CD14-positive monocyte (primary cell): Measurements from ENCODE around the gene SLFN12L. TPM values are rescaled to one million over a fixed set of nuclear protein-coding genes. Genes with fewer than 3 reads are reported as not detected.
A peak's percentile ranks its signal among the peaks of the same experiment; 100 is the strongest.

Experiments used
- DNase-seq, 3 donors: peaks; one replicate each; pipeline ENCODE4 v3.0.0-alpha.2; 2011 to 2022
- H2AFZ ChIP-seq: 2 replicates; pipeline ENCODE4 v1.6.0; 2012; ENCODE audit warnings: mild to moderate bottlenecking, low read depth, low read length, inconsistent platforms; ENCODE audit not compliant: insufficient read depth, poor library complexity, severe bottlenecking
- H3K27ac ChIP-seq, 2 donors: 1 replicate in 1 of 2; 2 replicates in 1 of 2; pipeline ENCODE4 v1.5.1; 2012 to 2013; ENCODE audit warnings: low read length in 2 of 2, control low read depth in 1 of 2, inconsistent platforms in 1 of 2, low read depth in 1 of 2, mild to moderate bottlenecking in 1 of 2
- H3K27me3 ChIP-seq, 2 donors: one replicate each; pipeline versions ENCODE4 v1.6.0 to v1.6.1; 2011 to 2013; ENCODE audit warnings: low read length in 2 of 2; ENCODE audit not compliant: control insufficient read depth in 2 of 2, insufficient read depth in 2 of 2
- H3K36me3 ChIP-seq, 2 donors: replicated peaks in 1 of 2; 1 replicate in 1 of 2; 2 replicates in 1 of 2; pipeline versions ENCODE4 v1.5.1 to v1.6.1; 2012 to 2013; ENCODE audit warnings: low read length in 2 of 2, control low read depth in 1 of 2, inconsistent platforms in 1 of 2, mild to moderate bottlenecking in 1 of 2; ENCODE audit not compliant: insufficient read depth in 2 of 2, control insufficient read depth in 1 of 2
- H3K4me1 ChIP-seq, 2 donors: 1 replicate in 1 of 2; 2 replicates in 1 of 2; pipeline versions ENCODE4 v1.5.1 to v1.6.1; 2012 to 2013; ENCODE audit warnings: low read length in 2 of 2, control low read depth in 1 of 2, inconsistent platforms in 1 of 2, mild to moderate bottlenecking in 1 of 2, moderate library complexity in 1 of 2; ENCODE audit not compliant: insufficient read depth in 2 of 2, control insufficient read depth in 1 of 2
- H3K4me2 ChIP-seq: replicated peaks from 2 replicates; pipeline ENCODE3; 2012; ENCODE audit warnings: low read length, moderate library complexity, mild to moderate bottlenecking; ENCODE audit not compliant: poor library complexity, severe bottlenecking; ENCODE audit errors: extremely low read depth
- H3K4me3 ChIP-seq, 3 experiments: fragments of 200-600 bp in 1 of 3; sonication (generic) in 1 of 3; replicated peaks in 1 of 3; 1 replicate in 2 of 3; 2 replicates in 1 of 3; pipeline ENCODE4 v1.5.1; 2011 to 2013; ENCODE audit warnings: low read length in 3 of 3, mild to moderate bottlenecking in 3 of 3, control low read depth in 2 of 3, low read depth in 2 of 3, inconsistent platforms in 1 of 3, moderate library complexity in 1 of 3
- H3K79me2 ChIP-seq: 2 replicates; pipeline ENCODE4 v1.6.0; 2012; ENCODE audit warnings: mild to moderate bottlenecking, control low read depth, inconsistent platforms, low read length, moderate library complexity; ENCODE audit not compliant: insufficient read depth
- H3K9ac ChIP-seq: 2 replicates; pipeline ENCODE4 v1.6.0; 2017; ENCODE audit warnings: low read length, mild to moderate bottlenecking; ENCODE audit not compliant: insufficient read depth, poor library complexity, severe bottlenecking
- H3K9me3 ChIP-seq, 2 donors: replicated peaks in 1 of 2; 1 replicate in 1 of 2; 2 replicates in 1 of 2; pipeline versions ENCODE4 v1.5.1 to v1.6.1; 2012 to 2013; ENCODE audit warnings: low read length in 2 of 2, control low read depth in 1 of 2; ENCODE audit not compliant: control insufficient read depth in 1 of 2, insufficient read depth in 1 of 2
- H4K20me1 ChIP-seq: 2 replicates; pipeline ENCODE4 v1.6.0; 2012; ENCODE audit warnings: mild to moderate bottlenecking, low read length, control low read depth, moderate library complexity; ENCODE audit not compliant: insufficient read depth
- H3K27ac Mint-ChIP-seq, 7 donors: one replicate each; pipeline ENCODE4 v1.8.0; 2020; ENCODE audit warnings: mild to moderate bottlenecking in 7 of 7, mixed read lengths in 7 of 7, moderate library complexity in 6 of 7, inconsistent platforms in 2 of 7
- H3K27me3 Mint-ChIP-seq, 3 donors: one replicate each; pipeline ENCODE4 v1.8.0; 2021 to 2022; ENCODE audit warnings: low read depth in 3 of 3, mild to moderate bottlenecking in 3 of 3, mixed read lengths in 3 of 3, moderate library complexity in 3 of 3, inconsistent platforms in 1 of 3
- H3K36me3 Mint-ChIP-seq, 2 donors: one replicate each; pipeline ENCODE4 v1.8.0; 2020; ENCODE audit warnings: mixed read lengths in 2 of 2, inconsistent platforms in 1 of 2, mild to moderate bottlenecking in 1 of 2
- H3K4me1 Mint-ChIP-seq: one replicate; pipeline ENCODE4 v1.8.0; 2020; ENCODE audit warnings: mild to moderate bottlenecking, mixed read lengths
- H3K4me3 Mint-ChIP-seq, 2 donors: one replicate each; pipeline ENCODE4 v1.8.0; 2020; ENCODE audit warnings: mild to moderate bottlenecking in 2 of 2, mixed read lengths in 2 of 2, moderate library complexity in 1 of 2
- H3K9me3 Mint-ChIP-seq, 7 donors: one replicate each; pipeline ENCODE4 v1.8.0; 2020 to 2022; ENCODE audit warnings: mixed read lengths in 7 of 7, mild to moderate bottlenecking in 6 of 7, moderate library complexity in 6 of 7, inconsistent platforms in 2 of 7
- CTCF ChIP-seq: fragments of 200-600 bp; IDR thresholded peaks from one replicate; pipeline ENCODE4 v1.8.0; 2022; ENCODE audit warnings: antibody characterized with exemption, mild to moderate bottlenecking
- WGBS: methylation state at CpG from one replicate; pipeline ENCODE4 v1.1.5; 2013; ENCODE audit warnings: missing lambda C conversion rate; ENCODE audit not compliant: insufficient coverage; 5-methylcytosine and 5-hydroxymethylcytosine counted together
- intact Hi-C, 2 donors: fragments of 100-400 bp; cut with micrococcal nuclease; formaldehyde crosslinking; loops; one replicate each; pipeline versions ENCODE4 v1.15.0 to v1.15.1; 2023
- polyA minus RNA-seq: library from RNA; depleted of rRNA, polyadenylated mRNA; stranded (reverse); fragments of >200 nt; gene quantifications from 2 replicates; pipeline ENCODE4 v1.2.3, GENCODE V29; 2012
- polyA plus RNA-seq, 3 donors: library from polyadenylated mRNA; depleted of rRNA in 1 of 3; unstranded in 2 of 3; stranded (reverse) in 1 of 3; fragments of 300-500 nt in 2 of 3; fragments of >200 nt in 1 of 3; fragmentation: Illumina TruSeq in 2 of 3; gene quantifications; 1 replicate in 2 of 3; 2 replicates in 1 of 3; pipeline ENCODE4 v1.2.3, GENCODE V29; 2012 to 2021
- total RNA-seq, 12 experiments: library from RNA in 1 of 12; stranded (reverse) in 1 of 12; fragments of 120-200 nt in 1 of 12; gene quantifications; one replicate each; pipeline ENCODE4 v1.2.4 and lab custom pipeline; 2013 to 2026; ENCODE audit warnings: mixed read lengths in 6 of 12, inconsistent platforms in 1 of 12

The SLFN12L gene
- 1.0 TPM for total RNA-seq (2013)
- polyA plus RNA-seq (under 1 TPM; 0.14 to 0.25 (median 0.24) TPM), polyA minus RNA-seq (0.28 and 0.40 TPM in 2 replicates), total RNA-seq (lab: John Stamatoyannopoulos, UW) (0.41 to 9.1 (median 3.4) reads per million in 11 experiments)

GRCh38 chr17:35537601-35538141 lies at the start of gene SLFN12L:
TSS of gene SLFN12L (minus strand) at chr17:35537678. CDS start at chr17:35522364, 15,314 bp downstream.
- Histone ChIP-seq H3K4me1 (peaks cover 18 to 25% of the 10 kb centered on the region in 2 donors), H3K9me3 (no peaks in the 10 kb centered on the region), H3K79me2 (no peaks in the 10 kb centered on the region), H3K4me3 (no peak within 1 kb of the TSS), H3K4me2 (no peak within 1 kb of the TSS), H3K36me3 (no peaks in the 10 kb centered on the region), H4K20me1 (no peaks in the 10 kb centered on the region), H2AFZ (peak within 1 kb of the TSS; percentile 47), H3K27ac (no peak within 1 kb of the TSS), H3K27me3 (no peaks in the 10 kb centered on the region), H3K9ac (no peak within 1 kb of the TSS)
- no peaks in the 10 kb centered on the region for H3K36me3 Mint-ChIP-seq
- H3K27ac Mint-ChIP-seq, result peak within 1 kb of the TSS in 4 of 7 donors; percentile 7 to 42 (median 20)
- H3K27me3 Mint-ChIP-seq, result peaks cover 0 to 1% (median 0%) of the 10 kb centered on the region in 3 donors
- peaks cover 31% of the 10 kb centered on the region for H3K4me1 Mint-ChIP-seq
- DNase-seq, result no peak
- WGBS, result no CpG with 5 or more reads among the region's 2 CpGs
- intact Hi-C loops, result loop anchor here in 1 of 2 donors (5.0 to 10.0 kb wide), 3 partner anchors 163 to 365 kb away; partner anchors contain the start of gene SLFN11
- H3K4me3 Mint-ChIP-seq, result peak within 1 kb of the TSS in 1 of 2 donors; percentile 53
- no peak for TF ChIP-seq CTCF
- H3K9me3 Mint-ChIP-seq, result no peaks in the 10 kb centered on the region

GRCh38 chr17:35586569-35587073 lies 49.1 kb upstream of the SLFN12L start:
- H4K20me1 ChIP-seq, result no peaks in the 10 kb centered on the region
- H3K27ac ChIP-seq, result peak overlapping the region; percentile 96 to 99
- TF ChIP-seq CTCF, result no peak
- peak overlapping the region; percentile 95 for H3K4me2 ChIP-seq
- WGBS, result no CpG with 5 or more reads among the region's 7 CpGs
- peak overlapping the region; percentile 91 for H2AFZ ChIP-seq
- no peak for DNase-seq
- Mint-ChIP-seq H3K36me3 (no peaks in the 10 kb centered on the region), H3K9me3 (no peaks in the 10 kb centered on the region), H3K4me1 (peaks cover 38% of the 10 kb centered on the region), H3K27ac (peak overlapping the region; percentile 96 to 100 (median 99)), H3K27me3 (peaks cover 2 to 12% (median 3%) of the 10 kb centered on the region in 3 donors), H3K4me3 (peak overlapping the region; percentile 98)
- peak overlapping the region; percentile 83 to 100 (median 97) for H3K4me3 ChIP-seq
- no peaks in the 10 kb centered on the region for H3K9me3 ChIP-seq
- peak overlapping the region; percentile 92 for H3K9ac ChIP-seq
- H3K79me2 ChIP-seq, result peaks cover 44% of the 10 kb centered on the region
- no peaks in the 10 kb centered on the region for H3K36me3 ChIP-seq
- no peaks in the 10 kb centered on the region for H3K27me3 ChIP-seq
- H3K4me1 ChIP-seq, result peaks cover 23 to 39% of the 10 kb centered on the region in 2 donors
- intact Hi-C loops, result loop anchor here in 1 of 2 donors (2.0 kb wide), 1 partner anchor 46 kb away; no protein-coding TSS in a partner anchor
